Measurements from ENCODE around the gene GMCL2.

Gene GMCL2

DNA sequence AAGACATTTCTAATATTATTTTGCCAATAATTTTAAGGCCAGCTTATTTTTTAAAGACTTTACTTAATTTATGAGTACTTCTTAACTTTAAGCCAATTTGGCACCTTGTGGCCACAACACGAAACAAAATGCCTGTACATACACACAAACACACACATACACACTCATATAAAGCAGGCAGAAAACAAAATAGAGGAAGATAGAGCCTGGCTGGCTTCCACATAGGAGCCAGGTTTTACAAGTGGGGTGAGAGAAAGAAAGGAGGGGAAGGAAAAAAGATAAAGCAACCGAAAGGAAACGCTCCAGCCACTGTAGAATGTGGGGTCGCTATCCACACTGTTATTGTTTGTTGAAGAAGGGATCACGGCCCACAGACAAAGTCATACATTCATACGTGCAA lies 10.4 kb downstream of the GMCL2 start:
- DNase-seq, result no peak

GRCh38 chr5:178174456-178174855 lies 12.7 kb downstream of the GMCL2 start:
- DNase-seq, result no peak

DNA sequence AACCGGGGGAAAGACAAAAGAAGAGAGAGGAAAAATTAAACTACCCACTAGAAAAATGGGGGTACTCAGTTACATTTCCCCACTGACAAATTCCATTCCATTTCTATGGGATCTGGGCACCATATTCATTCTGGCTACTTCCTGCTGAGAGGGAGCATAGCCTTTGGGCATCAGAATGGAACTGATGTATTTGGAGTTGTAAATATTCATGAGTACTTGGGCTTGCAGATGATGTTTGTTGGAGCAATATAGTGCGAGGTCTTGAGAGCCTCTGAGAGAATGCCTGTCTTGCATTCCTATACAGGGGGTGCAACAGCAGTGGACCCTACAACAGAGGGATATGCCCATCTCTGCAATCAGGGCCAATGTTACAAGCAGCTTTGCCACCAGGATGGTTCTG lies 16.7 kb downstream of the GMCL2 start:
- DNase-seq, result no peak

DNA sequence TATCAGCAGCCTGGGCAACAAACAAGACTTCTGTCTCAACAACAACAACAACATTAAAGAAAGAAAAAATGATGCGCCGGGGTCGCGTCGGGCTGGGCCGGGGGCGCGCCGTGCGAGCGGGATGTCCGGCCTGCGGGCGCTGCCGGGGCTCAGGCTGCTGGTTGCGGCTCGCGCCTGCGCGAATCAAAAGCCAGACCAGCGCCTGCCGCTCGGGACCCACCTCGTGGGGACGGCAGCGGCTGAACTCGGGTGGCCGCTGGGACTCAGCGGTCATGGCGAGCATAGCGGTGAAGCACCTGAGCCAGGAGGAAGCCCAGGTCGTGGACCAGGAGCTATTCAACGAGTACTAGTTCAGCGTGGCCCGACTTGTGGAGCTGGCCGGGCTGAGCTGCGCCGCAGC lies 21.6 kb downstream of the GMCL2 start:
- no peak for DNase-seq

DNA sequence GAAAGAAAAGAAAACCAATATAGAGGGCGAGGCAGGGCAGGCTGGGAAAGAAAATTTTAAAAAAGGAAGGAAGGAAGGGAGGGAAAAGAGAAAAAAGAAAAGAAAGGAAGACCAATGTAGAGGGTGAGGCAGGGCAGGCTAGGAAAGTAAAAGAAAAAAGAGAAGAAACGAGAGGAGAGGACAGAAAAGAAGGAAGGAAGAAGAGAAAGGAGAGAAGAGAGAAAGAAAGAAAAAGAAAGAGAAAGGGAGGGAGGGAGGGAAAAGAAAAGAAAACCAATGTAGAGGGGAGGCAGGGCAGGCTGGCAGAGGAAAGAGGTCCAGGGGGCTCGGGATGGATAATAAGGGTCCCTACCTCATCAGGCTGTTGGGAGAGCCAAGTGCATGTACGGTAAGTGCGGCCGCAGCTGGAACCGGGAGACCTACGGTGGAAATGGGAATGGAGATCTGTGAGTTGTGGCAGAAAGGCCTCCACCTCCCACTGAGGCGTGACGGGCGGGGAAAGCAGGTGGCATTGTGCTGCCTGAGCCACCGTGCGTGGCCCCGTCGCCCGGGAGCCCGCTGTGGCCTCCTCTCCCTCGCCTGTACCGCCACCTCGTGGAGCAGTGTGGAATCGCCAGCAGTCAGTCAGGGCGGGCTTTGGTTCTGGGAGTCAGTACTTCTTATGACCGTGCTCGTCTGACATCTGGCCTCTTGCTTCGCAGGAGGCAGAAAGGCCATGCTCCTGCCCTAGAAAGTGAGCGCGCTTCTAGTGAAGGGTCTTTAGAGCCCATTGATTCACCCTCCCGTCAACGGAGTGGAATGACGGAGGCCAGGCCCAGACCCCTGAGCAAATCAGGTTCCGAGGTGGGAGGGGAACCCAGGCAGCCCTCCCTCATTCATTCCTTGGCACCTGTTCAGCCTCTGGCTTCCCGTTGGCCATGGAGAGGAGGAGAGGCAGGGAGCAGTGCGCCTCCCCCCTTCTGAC lies 23.1 kb downstream of the GMCL2 start:
- DNase-seq, result peak; percentile 80

DNA sequence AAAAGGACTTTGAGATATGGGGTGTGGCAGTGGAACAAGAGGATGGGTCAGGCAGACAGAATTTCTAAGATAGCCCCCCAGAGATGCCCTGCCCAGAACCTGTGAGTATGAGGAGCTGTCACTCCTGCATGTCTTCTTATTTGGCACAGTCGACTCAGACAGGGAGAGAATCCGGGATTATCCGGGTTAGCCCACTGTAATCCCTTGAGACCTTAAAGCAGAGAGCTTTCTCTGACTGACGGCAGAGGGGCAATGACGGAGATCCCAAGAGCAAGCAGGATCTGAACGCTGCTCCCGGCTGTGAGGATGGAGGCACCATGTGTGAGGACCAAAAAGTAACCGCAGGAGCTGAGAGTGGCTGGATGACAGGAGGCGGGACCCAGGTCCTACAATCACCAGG lies 24.7 kb downstream of the GMCL2 start:
- no peak for DNase-seq

- no peak for DNase-seq
These were observed 27.0 kb downstream of the GMCL2 start for GRCh38 chr5:178160176-178160575.

- no peak for DNase-seq
These were observed 32.1 kb downstream of the GMCL2 start for GRCh38 chr5:178155065-178155464.

- DNase-seq, result peak; percentile 95
These were observed 33.4 kb downstream of the GMCL2 start, which contains the start of gene NHP2 for GRCh38 chr5:178153530-178154340. Gene NHP2 (minus strand): TSS chr5:178153885. CDS start chr5:178153817, 68 bp downstream.

GRCh38 chr5:178152491-178153444 lies 34.4 kb downstream of the GMCL2 start:
- no peak for DNase-seq

DNA sequence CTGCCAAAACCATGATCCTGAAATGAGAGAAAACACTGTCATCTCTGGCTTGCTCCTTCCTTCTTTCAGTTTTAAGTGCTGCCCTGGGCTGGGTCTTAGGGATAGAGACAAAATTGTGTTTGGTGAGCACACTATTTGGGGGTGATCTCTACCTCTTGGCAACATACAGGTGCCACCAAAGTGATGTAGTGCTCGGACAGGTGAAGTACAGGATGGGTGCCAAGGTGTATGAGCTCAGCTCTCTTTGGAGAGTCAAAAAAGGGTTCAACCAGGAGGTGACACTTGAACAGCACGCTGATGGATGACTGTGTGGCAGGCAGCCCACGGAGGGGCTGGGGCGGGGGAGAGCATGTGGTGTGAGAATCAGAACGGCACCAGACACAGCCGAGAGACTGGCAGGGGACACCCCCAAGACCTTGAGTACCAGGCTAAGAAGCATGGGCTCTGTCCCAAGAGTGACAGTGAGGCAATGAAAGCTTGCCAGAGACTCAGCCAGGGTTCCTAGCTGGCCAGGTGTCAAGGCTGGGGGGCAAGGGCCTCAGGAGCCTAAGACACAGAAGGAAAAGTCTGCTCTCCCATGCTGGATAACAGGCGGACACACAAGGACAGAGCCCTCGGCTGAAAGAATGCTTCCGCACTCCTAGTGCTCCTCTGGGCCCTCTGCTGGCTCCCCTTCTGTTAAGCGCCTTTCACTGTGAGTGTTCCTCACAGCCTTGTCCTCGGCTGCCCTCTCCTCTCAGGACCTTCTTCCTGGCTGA lies 36.0 kb downstream of the GMCL2 start:
- DNase-seq, result no peak

GRCh38 chr5:178149199-178149932 lies 37.8 kb downstream of the GMCL2 start:
- no peak for DNase-seq

DNA sequence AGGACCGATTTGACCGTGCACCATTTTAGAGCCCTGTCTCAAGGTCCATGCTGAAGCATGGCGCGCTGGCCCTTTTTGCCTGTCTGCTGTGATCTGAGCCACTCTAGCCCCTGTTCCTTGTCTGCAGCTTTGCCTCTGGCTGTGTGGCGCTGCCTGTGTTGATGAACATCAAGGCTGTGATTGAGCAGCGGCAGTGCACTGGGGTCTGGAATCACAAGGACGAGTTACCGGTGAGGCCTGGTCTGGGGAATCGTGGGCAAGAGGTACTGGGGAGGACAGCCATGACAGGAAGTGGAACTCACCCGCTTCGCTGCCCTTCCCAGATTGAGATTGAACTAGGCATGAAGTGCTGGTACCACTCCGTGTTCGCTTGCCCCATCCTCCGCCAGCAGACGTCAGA lies 39.8 kb downstream of the GMCL2 start:
- no peak for DNase-seq

DNA sequence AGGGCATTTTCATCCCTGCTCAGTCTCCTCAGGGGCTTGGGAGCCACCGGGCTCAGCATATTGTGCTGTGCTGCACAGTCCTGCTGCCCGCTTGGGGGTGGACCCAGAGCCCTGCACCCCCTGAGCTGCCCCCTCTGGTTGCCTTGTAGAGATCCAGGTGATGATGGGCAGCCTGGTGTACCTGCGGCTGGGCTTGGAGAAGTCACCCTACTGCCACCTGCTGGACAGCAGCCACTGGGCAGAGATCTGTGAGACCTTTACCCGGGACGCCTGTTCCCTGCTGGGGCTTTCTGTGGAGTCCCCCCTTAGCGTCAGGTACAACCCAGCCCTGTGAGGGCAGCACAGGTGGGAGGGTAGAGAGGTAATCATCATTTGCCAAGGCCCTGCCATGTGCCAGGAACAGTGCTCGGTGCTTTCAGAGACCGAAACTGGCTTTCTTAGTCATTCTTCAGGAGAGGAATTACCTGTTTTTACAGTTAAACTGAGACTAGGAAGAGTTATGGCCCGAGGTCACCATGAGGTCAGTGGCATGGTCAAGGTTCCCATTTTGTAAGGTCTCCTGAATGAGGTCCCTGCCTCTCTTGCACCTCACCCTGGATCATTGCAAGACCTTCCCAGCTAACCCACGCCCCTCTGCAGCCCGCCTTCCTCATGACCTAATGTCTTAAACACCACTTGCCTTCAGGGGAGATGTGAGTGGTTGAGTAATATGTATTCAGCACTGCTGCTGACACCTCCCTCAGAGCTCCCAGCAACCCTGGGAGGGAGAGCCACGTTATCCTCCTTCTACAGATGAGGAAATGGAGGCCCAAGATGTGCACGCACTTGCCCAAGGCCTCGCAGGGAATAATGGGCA lies 41.0 kb downstream of the GMCL2 start:
- peak; percentile 34 for DNase-seq

DNA sequence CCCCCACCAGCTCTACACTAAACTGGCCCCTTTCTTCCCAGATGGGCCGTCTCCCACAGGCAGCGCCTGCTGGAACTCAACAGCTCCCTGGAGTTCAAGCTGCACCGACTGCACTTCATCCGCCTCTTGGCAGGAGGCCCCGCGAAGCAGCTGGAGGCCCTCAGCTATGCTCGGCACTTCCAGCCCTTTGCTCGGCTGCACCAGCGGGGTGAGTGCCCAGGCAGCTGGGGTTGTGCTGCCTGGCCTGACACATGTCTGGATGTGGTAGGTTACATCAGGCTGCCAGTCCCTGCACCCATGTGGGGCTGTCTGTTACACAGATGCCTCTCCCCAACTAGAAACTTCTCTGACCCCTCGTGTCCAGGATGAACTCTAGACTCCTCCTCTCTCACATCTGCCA lies 43.3 kb downstream of the GMCL2 start:
- DNase-seq, result no peak

- DNase-seq, result no peak
These were observed 43.9 kb downstream of the GMCL2 start for GRCh38 chr5:178143246-178143645.

DNA sequence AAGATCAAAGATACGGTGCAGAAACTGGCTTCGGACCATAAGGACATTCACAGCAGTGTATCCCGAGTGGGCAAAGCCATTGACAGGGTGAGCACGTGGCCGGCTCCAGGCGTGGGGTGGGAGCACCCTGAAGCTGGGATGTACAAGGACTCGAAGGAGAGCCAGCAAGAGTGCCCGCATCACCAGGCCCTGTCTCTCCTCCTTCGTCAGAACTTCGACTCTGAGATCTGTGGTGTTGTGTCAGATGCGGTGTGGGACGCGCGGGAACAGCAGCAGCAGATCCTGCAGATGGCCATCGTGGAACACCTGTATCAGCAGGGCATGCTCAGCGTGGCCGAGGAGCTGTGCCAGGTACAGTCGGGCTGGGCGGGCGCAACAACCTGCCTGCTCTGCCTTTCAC lies 44.5 kb downstream of the GMCL2 start:
- DNase-seq, result no peak

DNA sequence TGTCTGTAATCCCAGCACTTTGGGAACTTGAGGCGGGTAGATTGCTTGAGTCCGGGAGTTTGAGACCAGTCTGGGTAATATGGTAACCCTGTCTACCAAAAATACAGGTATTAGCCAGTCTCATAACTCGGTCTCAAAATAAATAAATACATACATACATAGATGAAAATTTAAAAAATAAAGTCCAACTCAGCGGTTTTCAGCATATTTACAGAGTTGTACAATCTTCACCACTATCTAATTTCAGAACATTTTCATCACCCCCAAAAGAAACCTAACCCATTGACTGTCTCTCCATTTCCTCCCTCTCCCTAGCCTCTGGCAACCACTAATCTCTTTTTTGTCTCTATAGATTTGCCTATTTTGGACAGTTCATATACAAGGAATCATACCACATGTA lies 45.6 kb downstream of the GMCL2 start:
- no peak for DNase-seq

DNA sequence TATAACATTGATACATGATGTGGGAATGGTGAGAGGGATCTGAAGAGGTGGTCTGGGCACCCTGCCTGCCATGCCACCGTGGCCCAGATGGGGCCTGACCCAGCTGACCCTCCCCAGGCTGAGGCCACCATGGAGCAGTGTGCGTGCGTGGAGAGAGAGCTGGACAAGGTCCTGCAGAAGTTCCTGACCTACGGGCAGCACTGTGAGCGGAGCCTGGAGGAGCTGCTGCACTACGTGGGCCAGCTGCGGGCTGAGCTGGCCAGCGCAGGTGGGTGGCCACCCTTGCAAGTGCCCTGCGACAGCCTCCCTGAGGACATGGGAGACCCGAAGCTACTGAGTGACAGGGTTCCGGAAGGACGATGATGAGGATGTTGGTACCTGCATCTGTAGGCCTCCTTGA lies 49.2 kb downstream of the GMCL2 start:
- DNase-seq, result no peak

GRCh38 chr5:178136990-178137389 lies 50.2 kb downstream of the GMCL2 start:
- DNase-seq, result no peak

All from NCI-H1092 (cell line).